ENCODE results near the gene ZBED5.

Gene ZBED5

DNA sequence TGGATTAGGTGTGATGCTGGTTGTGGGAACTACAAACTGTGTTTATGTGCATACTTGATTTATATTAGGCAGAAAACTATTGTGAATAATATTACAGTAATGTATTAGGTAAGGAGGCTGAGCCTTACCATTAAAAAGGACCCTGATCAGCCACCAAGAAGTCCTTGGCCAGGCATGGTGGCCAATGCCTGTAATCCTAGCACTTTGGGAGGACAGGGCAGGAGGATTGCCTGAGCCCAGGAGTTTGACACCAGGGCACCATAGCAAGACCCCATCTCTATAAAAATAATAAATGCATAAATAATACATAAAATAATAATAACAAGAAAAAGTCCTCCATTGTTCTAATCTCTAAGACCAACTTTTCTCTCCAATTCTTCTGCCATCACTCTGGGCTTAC is 3.2 kb upstream of the ZBED5 start:
- Histone ChIP-seq H3K27me3 (ENCODE audit: insufficient read depth, poor library complexity, severe bottlenecking) (no peaks in the 10 kb centered on the region), H3K4me1 (ENCODE audit: insufficient read depth, poor library complexity, severe bottlenecking) (peaks cover 8% of the 10 kb centered on the region), H3K9me3 (ENCODE audit: severe bottlenecking) (no peaks in the 10 kb centered on the region), H3K36me3 (ENCODE audit: low read depth) (peaks cover 10% of the 10 kb centered on the region), H3K4me3 (ENCODE audit: severe bottlenecking) (no peak overlapping the region), H3K27ac (ENCODE audit: poor library complexity, severe bottlenecking) (no peak overlapping the region)
- TF ChIP-seq, protein P1, sequence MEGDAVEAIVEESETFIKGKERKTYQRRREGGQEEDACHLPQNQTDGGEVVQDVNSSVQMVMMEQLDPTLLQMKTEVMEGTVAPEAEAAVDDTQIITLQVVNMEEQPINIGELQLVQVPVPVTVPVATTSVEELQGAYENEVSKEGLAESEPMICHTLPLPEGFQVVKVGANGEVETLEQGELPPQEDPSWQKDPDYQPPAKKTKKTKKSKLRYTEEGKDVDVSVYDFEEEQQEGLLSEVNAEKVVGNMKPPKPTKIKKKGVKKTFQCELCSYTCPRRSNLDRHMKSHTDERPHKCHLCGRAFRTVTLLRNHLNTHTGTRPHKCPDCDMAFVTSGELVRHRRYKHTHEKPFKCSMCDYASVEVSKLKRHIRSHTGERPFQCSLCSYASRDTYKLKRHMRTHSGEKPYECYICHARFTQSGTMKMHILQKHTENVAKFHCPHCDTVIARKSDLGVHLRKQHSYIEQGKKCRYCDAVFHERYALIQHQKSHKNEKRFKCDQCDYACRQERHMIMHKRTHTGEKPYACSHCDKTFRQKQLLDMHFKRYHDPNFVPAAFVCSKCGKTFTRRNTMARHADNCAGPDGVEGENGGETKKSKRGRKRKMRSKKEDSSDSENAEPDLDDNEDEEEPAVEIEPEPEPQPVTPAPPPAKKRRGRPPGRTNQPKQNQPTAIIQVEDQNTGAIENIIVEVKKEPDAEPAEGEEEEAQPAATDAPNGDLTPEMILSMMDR (IDR thresholded peaks at IDR 0.05; ENCODE audit: poor library complexity, severe bottlenecking) = no peak
- ATAC-seq (ENCODE audit: low read depth) = no peak
- DNase-seq (ENCODE audit: low spot score) = no peak

DNA sequence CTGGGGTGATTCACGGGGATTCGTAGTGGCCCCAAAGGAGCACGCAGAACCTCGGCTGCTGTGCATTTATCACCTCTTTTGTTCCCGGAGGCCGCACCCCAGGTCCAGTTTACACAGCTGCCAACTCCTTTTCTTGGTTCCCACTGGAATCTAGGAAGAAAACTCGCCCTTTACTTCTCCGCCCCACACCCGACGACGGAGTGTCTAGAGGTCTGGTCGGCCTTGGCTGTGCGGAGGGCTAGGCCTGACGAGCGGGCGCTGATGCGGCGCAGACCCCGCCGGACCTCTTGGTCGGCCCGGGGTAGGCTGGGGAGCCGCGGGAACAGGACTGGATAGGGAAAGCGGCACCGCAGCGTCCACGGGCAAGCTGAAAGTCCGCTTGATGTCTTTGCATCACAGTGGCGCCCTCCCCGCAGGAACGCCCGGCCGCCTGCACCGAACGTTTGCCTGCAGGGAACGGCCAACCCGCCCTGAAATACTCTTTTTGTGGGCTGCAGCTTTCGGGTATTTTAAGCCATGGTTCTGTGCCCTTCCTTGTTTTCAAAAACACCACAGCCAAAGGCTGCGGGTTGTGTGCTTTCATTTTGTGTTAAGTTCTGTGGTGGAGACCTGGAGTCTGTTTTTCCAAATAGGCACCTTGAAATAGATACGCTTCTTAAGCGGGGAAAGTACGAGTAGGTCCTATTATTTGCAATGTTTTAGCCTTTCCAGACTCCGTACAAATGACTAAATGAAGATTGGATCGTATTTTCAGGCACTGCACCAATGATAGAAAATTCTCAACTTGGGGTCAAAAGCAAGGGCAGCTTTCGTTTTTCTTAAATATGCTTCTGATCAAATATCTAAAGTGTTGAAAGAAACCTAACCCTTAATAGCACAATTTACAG is 829 bp upstream of the ZBED5 start:
- H3K4me3 ChIP-seq (ENCODE audit: severe bottlenecking) = peak overlapping the region; percentile 51

DNA sequence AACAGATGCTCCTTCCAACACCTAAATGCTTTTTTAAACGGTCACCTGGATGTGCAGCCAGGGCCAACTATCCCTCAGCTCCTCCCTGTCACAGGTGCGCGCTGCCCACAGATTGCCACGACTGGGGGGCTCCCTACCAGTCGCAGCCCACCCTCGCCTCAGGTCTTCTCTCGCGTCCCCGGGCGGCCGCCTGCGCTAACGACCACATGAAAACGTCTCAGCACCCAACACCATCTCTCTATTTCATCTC is 469 bp downstream of the ZBED5 start:
- Histone ChIP-seq H3K36me3 (ENCODE audit: low read depth) (peaks cover 47% of the 10 kb centered on the region), H3K27me3 (ENCODE audit: insufficient read depth, poor library complexity, severe bottlenecking) (no peaks in the 10 kb centered on the region), H3K27ac (ENCODE audit: poor library complexity, severe bottlenecking) (peak overlapping the region; percentile 91), H3K4me3 (ENCODE audit: severe bottlenecking) (peak overlapping the region; percentile 51), H3K9me3 (ENCODE audit: severe bottlenecking) (no peaks in the 10 kb centered on the region), H3K4me1 (ENCODE audit: insufficient read depth, poor library complexity, severe bottlenecking) (peaks cover 16% of the 10 kb centered on the region)
- TF ChIP-seq, protein P1 (IDR thresholded peaks at IDR 0.05; ENCODE audit: poor library complexity, severe bottlenecking) = no peak
- DNase-seq (ENCODE audit: low spot score) = no peak
- no peak; the same call in 2 of the 3 replicates for ATAC-seq (ENCODE audit: low read depth)

More for the DNA sequence above, 829 bp upstream of the ZBED5 start:
- H3K4me1 ChIP-seq (ENCODE audit: insufficient read depth, poor library complexity, severe bottlenecking) = peaks cover 16% of the 10 kb centered on the region
- TF ChIP-seq, protein P1 (IDR thresholded peaks at IDR 0.05; ENCODE audit: poor library complexity, severe bottlenecking) = no peak
- peak; percentile 39 for ATAC-seq (ENCODE audit: low read depth)
- peaks cover 34% of the 10 kb centered on the region for H3K36me3 ChIP-seq (ENCODE audit: low read depth)
- DNase-seq (ENCODE audit: low spot score) = peak; percentile 69
- H3K27me3 ChIP-seq (ENCODE audit: insufficient read depth, poor library complexity, severe bottlenecking) = no peaks in the 10 kb centered on the region
- H3K9me3 ChIP-seq (ENCODE audit: severe bottlenecking) = no peaks in the 10 kb centered on the region
- peak overlapping the region; percentile 91 for H3K27ac ChIP-seq (ENCODE audit: poor library complexity, severe bottlenecking)

DNA sequence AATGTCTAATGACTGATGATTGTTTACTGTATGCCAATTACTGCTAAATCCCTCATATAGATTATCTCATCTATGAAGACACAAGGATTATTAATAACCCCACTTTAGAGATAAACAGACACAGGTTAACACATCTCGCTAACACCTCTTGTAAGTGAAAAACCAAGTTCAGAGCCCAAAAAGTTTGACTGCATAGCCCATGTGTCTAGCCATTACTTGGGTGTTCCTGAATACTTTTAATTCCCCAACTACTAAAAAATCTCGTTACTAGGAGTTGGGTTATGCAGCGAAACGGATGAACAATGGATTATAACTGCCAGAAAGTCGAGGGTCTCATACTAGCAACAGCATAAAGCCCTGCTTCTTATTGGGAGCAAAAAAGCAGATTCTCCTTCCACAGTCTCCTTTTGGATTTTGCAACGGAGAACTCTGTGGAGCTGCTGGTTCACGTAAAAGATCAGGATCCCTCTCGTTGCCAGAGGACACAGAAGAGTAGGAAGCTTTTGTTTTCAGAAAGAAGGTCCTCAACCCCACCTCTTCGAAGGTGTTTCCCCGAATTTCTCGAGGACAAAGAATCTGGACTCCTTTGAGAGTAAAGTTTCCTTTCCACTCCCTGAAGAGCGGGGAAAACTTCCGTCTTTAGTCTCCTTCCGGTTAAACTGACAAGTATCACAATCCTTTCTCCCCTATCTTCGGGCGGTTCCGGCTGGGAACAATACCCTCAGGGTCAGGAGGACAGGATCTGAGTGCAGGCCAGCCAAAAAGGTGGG is 979 bp downstream of the ZBED5 start:
- DNase-seq (ENCODE audit: low spot score) (no peak), ATAC-seq (ENCODE audit: low read depth) (0 out of 3 replicates have a peak, but pooled peaks have one; percentile 6)
- Histone ChIP-seq H3K27me3 (ENCODE audit: insufficient read depth, poor library complexity, severe bottlenecking) (no peaks in the 10 kb centered on the region), H3K4me3 (ENCODE audit: severe bottlenecking) (peak overlapping the region; percentile 51), H3K4me1 (ENCODE audit: insufficient read depth, poor library complexity, severe bottlenecking) (peaks cover 16% of the 10 kb centered on the region), H3K9me3 (ENCODE audit: severe bottlenecking) (no peaks in the 10 kb centered on the region), H3K36me3 (ENCODE audit: low read depth) (peaks cover 52% of the 10 kb centered on the region), H3K27ac (ENCODE audit: poor library complexity, severe bottlenecking) (peak overlapping the region; percentile 91)
- TF ChIP-seq, protein P1 (IDR thresholded peaks at IDR 0.05; ENCODE audit: poor library complexity, severe bottlenecking) = no peak

Data from RWPE2 (cell line).